K562 (cell line): ENCODE measurements around the gene RPS6KA4. TPM values are rescaled to one million over a fixed set of nuclear protein-coding genes. Genes with fewer than 3 reads are reported as not detected.

ENCODE experiments used
- ARID4B ChIP-seq: sonication (generic); formaldehyde crosslinking; IDR thresholded peaks from 2 replicates; pipeline ENCODE4 v1.8.0; 2022; ENCODE audit warnings: mild to moderate bottlenecking, missing genetic modification reagents
- CHD1 ChIP-seq: fragments of 200-600 bp; sonication (generic); IDR thresholded peaks from one replicate; pipeline ENCODE4 v1.6.1; 2012; ENCODE audit warnings: mild to moderate bottlenecking, moderate library complexity, low read length, inconsistent platforms
- EP400 ChIP-seq: fragments of 450-650 bp; IDR thresholded peaks from 2 replicates; pipeline ENCODE4 v1.6.1; 2017; ENCODE audit warnings: antibody characterized with exemption, mild to moderate bottlenecking, moderate library complexity
- FIP1L1 ChIP-seq: fragments of 200-400 bp; formaldehyde crosslinking; IDR thresholded peaks from 2 replicates; pipeline ENCODE4 v1.6.1; 2018; ENCODE audit warnings: mild to moderate bottlenecking, low read depth, low read length; ENCODE audit not compliant: poor library complexity, severe bottlenecking
- FOSL1 ChIP-seq: fragments of 200-800 bp; sonication (Bioruptor generic); conservative IDR thresholded peaks from 2 replicates; pipeline ENCODE4 v1.6.1; 2016; ENCODE audit warnings: missing genetic modification characterization, missing compliant biosample characterization
- FOXM1 ChIP-seq, 2 experiments: fragments of 450-650 bp in 1 of 2; sonication (generic) in 1 of 2; formaldehyde crosslinking in 1 of 2; IDR thresholded peaks; 2 replicates each; pipeline versions ENCODE4 v1.6.1 to v1.9.0; 2017 to 2022; ENCODE audit warnings: low read depth in 2 of 2, mild to moderate bottlenecking in 2 of 2, missing genetic modification reagents in 1 of 2, moderate library complexity in 1 of 2
- RBBP5 ChIP-seq: fragments of 200-600 bp; sonication (generic); IDR thresholded peaks from 2 replicates; pipeline ENCODE4 v1.6.1; 2012; ENCODE audit warnings: borderline replicate concordance, mild to moderate bottlenecking, low read length, control low read depth, inconsistent platforms; ENCODE audit not compliant: insufficient read depth, poor library complexity, severe bottlenecking
- RCOR1 ChIP-seq, 2 experiments: IDR thresholded peaks; 2 replicates each; pipeline ENCODE4 v1.6.1; 2012; ENCODE audit warnings: low read depth in 2 of 2, low read length in 2 of 2, borderline replicate concordance in 1 of 2, improper control_type of control experiment in 1 of 2
- RUNX1 ChIP-seq: sonication (generic); IDR thresholded peaks from 2 replicates; pipeline ENCODE4 v1.6.1; 2016; ENCODE audit warnings: antibody characterized with exemption, low read depth
- SRSF7 ChIP-seq: fragments of 200-400 bp; formaldehyde crosslinking; optimal IDR thresholded peaks from 2 replicates; pipeline ENCODE3; 2017; ENCODE audit warnings: mild to moderate bottlenecking, low read depth, low read length
- STAT5B ChIP-seq: fragments of 250-450 bp; sonication (Bioruptor Pico); IDR thresholded peaks from 2 replicates; pipeline ENCODE4 v1.8.0; 2021; ENCODE audit warnings: mild to moderate bottlenecking, inconsistent platforms
- TCF3 ChIP-seq: sonication (generic); formaldehyde crosslinking; IDR thresholded peaks from 2 replicates; pipeline ENCODE4 v1.4.0; 2020; ENCODE audit warnings: mild to moderate bottlenecking, missing genetic modification reagents
- USF2 ChIP-seq: sonication (generic); formaldehyde crosslinking; IDR thresholded peaks from 2 replicates; pipeline ENCODE4 v1.5.0; 2020; ENCODE audit warnings: missing genetic modification reagents
- XRCC3 ChIP-seq: fragments of 450-650 bp; IDR thresholded peaks from 2 replicates; pipeline ENCODE4 v1.6.1; 2017; ENCODE audit warnings: mild to moderate bottlenecking, moderate library complexity
- ZFP91 ChIP-seq: sonication (generic); formaldehyde crosslinking; IDR thresholded peaks from 2 replicates; pipeline ENCODE4 v1.8.0; 2022; ENCODE audit warnings: mild to moderate bottlenecking, missing genetic modification reagents
- ZFPM2 ChIP-seq: fragments of 250-450 bp; sonication (Bioruptor Pico); IDR thresholded peaks from 2 replicates; pipeline ENCODE4 v1.5.1; 2022; ENCODE audit warnings: mild to moderate bottlenecking
- ZNF512 ChIP-seq: IDR thresholded peaks from 2 replicates; pipeline ENCODE4 v1.6.1; 2016; ENCODE audit warnings: missing genetic modification characterization, missing compliant biosample characterization
- polyA plus RNA-seq, 8 experiments: library from polyadenylated mRNA; depleted of rRNA in 4 of 8; stranded (reverse) in 5 of 8; unstranded in 3 of 8; fragments of >200 nt; fragmentation: Nextera tagmentation in 2 of 8; fragmentation: Illumina TruSeq in 1 of 8; extraction: Ambion mirVana in 2 of 8; extraction: Trizol in 1 of 8; gene quantifications; 2 replicates each; pipeline versions ENCODE4 v1.2.1 to v1.2.3, GENCODE V29; 2011 to 2014; ENCODE audit warnings: inconsistent platforms in 1 of 8, missing spikeins in 1 of 8
- total RNA-seq, 7 experiments: library from RNA; depleted of rRNA in 6 of 7; stranded (reverse); fragments of >200 nt in 6 of 7; fragmentation: Illumina TruSeq in 2 of 7; extraction: Trizol in 2 of 7; gene quantifications; 2 replicates each; pipeline versions ENCODE4 v1.2.1 to v1.2.3, GENCODE V29; 2011 to 2021; ENCODE audit warnings: low replicate concordance in 1 of 7

Gene RPS6KA4
- total and polyA plus RNA-seq, 9 of the 15 experiments (the other 6 are each of a cell fraction or from before 2014, with no cell fraction given), result 0.15 to 23.8 (median 9.8) TPM

GRCh38 chr11:64341851-64342791 is 16.8 kb upstream of the RPS6KA4 start (continued):
- TF ChIP-seq RBBP5, result peak; percentile 49
- TF ChIP-seq EP400, result no peak
- TF ChIP-seq ZFPM2 (CRISPR knock-in tag), result peak; percentile 65; the same call in 1 of the 2 replicates
- no peak for TF ChIP-seq RUNX1
- no peak for TF ChIP-seq STAT5B
- peak; percentile 93 for TF ChIP-seq ARID4B (CRISPR knock-in tag)
- no peak for TF ChIP-seq XRCC3
- TF ChIP-seq ZFP91 (CRISPR knock-in tag), result no peak
- no peak for TF ChIP-seq FOXM1 (IDR thresholded peaks at IDR 0.05; ENCODE audit: low read depth)
- no peak; the same call in 1 of the 2 replicates for TF ChIP-seq FOXM1 (CRISPR knock-in tag; IDR thresholded peaks at IDR 0.05; ENCODE audit: low read depth)
- TF ChIP-seq USF2 (CRISPR knock-in tag), result no peak
- TF ChIP-seq FIP1L1, result no peak
- no peak for TF ChIP-seq FOSL1
- TF ChIP-seq SRSF7, result no peak
- no peak for TF ChIP-seq ZNF512 (tag)
- peak; percentile 36; the same call in 1 of the 2 replicates for TF ChIP-seq TCF3 (CRISPR knock-in tag)
- TF ChIP-seq CHD1, result no peak
- peak in 1 of 2 experiments; percentile 52; a peak in 1 of 4 replicates for TF ChIP-seq RCOR1 (IDR thresholded peaks at IDR 0.05; ENCODE audit: borderline replicate concordance in 1 of 2, low read depth in 2 of 2, low read length in 2 of 2)
